ENCODE measurements around the gene CMIP. TPM values are rescaled to one million over a fixed set of nuclear protein-coding genes. Genes with fewer than 3 reads are reported as not detected.
A peak's percentile ranks its signal among the peaks of the same experiment; 100 is the strongest.
"Not testable (repeated sequence)": the region's sequence is repeated elsewhere in the genome, so short reads cannot be mapped to it uniquely, and the experiment has no call there.

The CMIP gene
- polyA plus RNA-seq, 3 donors, result 0.85 to 61.9 (median 0.93) TPM

- Histone ChIP-seq H4K20me1 (ENCODE audit: insufficient read depth, low read length) (peaks cover 98% of the 10 kb centered on the region), H3K27me3 (ENCODE audit: control insufficient read depth in 2 of 2, insufficient read depth in 2 of 2, low read length in 2 of 2) (no peaks in the 10 kb centered on the region), H3K9me3 (replicated peaks in 1 of 2; ENCODE audit: control insufficient read depth in 1 of 2, insufficient read depth in 1 of 2, low read length in 2 of 2) (no peaks in the 10 kb centered on the region), H3K4me3 (replicated peaks in 1 of 3; ENCODE audit: low read depth in 2 of 3, low read length in 3 of 3) (no peak overlapping the region), H3K27ac (ENCODE audit: low read depth in 1 of 2, low read length in 2 of 2) (peak overlapping the region in 1 of 2 donors; percentile 21), H3K36me3 (replicated peaks in 1 of 2; ENCODE audit: control insufficient read depth in 1 of 2, insufficient read depth in 2 of 2, low read length in 2 of 2) (peaks cover 10 to 32% of the 10 kb centered on the region in 2 donors), H3K9ac (ENCODE audit: insufficient read depth, low read length, poor library complexity, severe bottlenecking) (no peak overlapping the region), H2AFZ (ENCODE audit: insufficient read depth, low read depth, low read length, poor library complexity, severe bottlenecking) (no peak overlapping the region), H3K4me1 (ENCODE audit: control insufficient read depth in 1 of 2, insufficient read depth in 2 of 2, low read length in 2 of 2) (peaks cover 29 to 37% of the 10 kb centered on the region in 2 donors), H3K4me2 (replicated peaks; ENCODE audit: extremely low read depth, low read length, poor library complexity, severe bottlenecking) (no peak overlapping the region), H3K79me2 (ENCODE audit: insufficient read depth, low read length) (peaks cover 97% of the 10 kb centered on the region)
- H3K9me3 Mint-ChIP-seq, result no peaks in the 10 kb centered on the region
- WGBS (ENCODE audit: insufficient coverage), result 85% methylated on average over 15 of the region's 20 CpGs
- H3K4me1 Mint-ChIP-seq, result peaks cover 61% of the 10 kb centered on the region
- intact Hi-C loops (cut with micrococcal nuclease), result no loop called here
- peaks cover 19 to 45% of the 10 kb centered on the region in 2 donors for H3K36me3 Mint-ChIP-seq
- no peak overlapping the region for H3K4me3 Mint-ChIP-seq
- peaks cover 0 to 3% (median 0%) of the 10 kb centered on the region in 3 donors for H3K27me3 Mint-ChIP-seq (ENCODE audit: low read depth in 3 of 3)
- H3K27ac Mint-ChIP-seq, result peak overlapping the region in 4 of 7 donors; percentile 18 to 83 (median 52)
- no peak for TF ChIP-seq CTCF (IDR thresholded peaks at IDR 0.05)
- no peak for DNase-seq
Measured at GRCh38 chr16:81523387-81524115, 78.9 kb downstream of the CMIP start.

- Histone ChIP-seq H3K36me3 (replicated peaks in 1 of 2; ENCODE audit: control insufficient read depth in 1 of 2, insufficient read depth in 2 of 2, low read length in 2 of 2) (peaks cover 10 to 32% of the 10 kb centered on the region in 2 donors), H3K27me3 (ENCODE audit: control insufficient read depth in 2 of 2, insufficient read depth in 2 of 2, low read length in 2 of 2) (no peaks in the 10 kb centered on the region), H3K27ac (ENCODE audit: low read depth in 1 of 2, low read length in 2 of 2) (peak overlapping the region in 1 of 2 donors; percentile 20), H3K79me2 (ENCODE audit: insufficient read depth, low read length) (peaks cover 97% of the 10 kb centered on the region), H3K9ac (ENCODE audit: insufficient read depth, low read length, poor library complexity, severe bottlenecking) (no peak overlapping the region), H3K4me1 (ENCODE audit: control insufficient read depth in 1 of 2, insufficient read depth in 2 of 2, low read length in 2 of 2) (peaks cover 22 to 29% of the 10 kb centered on the region in 2 donors), H2AFZ (ENCODE audit: insufficient read depth, low read depth, low read length, poor library complexity, severe bottlenecking) (no peak overlapping the region), H4K20me1 (ENCODE audit: insufficient read depth, low read length) (peaks cover 100% of the 10 kb centered on the region), H3K9me3 (replicated peaks in 1 of 2; ENCODE audit: control insufficient read depth in 1 of 2, insufficient read depth in 1 of 2, low read length in 2 of 2) (no peaks in the 10 kb centered on the region), H3K4me2 (replicated peaks; ENCODE audit: extremely low read depth, low read length, poor library complexity, severe bottlenecking) (no peak overlapping the region), H3K4me3 (replicated peaks in 1 of 3; ENCODE audit: low read depth in 2 of 3, low read length in 3 of 3) (no peak overlapping the region)
- no peak for DNase-seq
- peaks cover 22 to 48% of the 10 kb centered on the region in 2 donors for H3K36me3 Mint-ChIP-seq
- no peak overlapping the region for H3K4me3 Mint-ChIP-seq
- intact Hi-C loops (cut with micrococcal nuclease), result no loop called here
- H3K27ac Mint-ChIP-seq, result peak overlapping the region; percentile 1 to 64 (median 38)
- H3K27me3 Mint-ChIP-seq (ENCODE audit: low read depth in 3 of 3), result peaks cover 0 to 3% (median 0%) of the 10 kb centered on the region in 3 donors
- peaks cover 61% of the 10 kb centered on the region for H3K4me1 Mint-ChIP-seq
- no peaks in the 10 kb centered on the region for H3K9me3 Mint-ChIP-seq
- TF ChIP-seq CTCF (IDR thresholded peaks at IDR 0.05), result no peak
- WGBS (ENCODE audit: insufficient coverage), result 74% methylated on average over 9 of the region's 10 CpGs
Measured at GRCh38 chr16:81524382-81524781, 79.8 kb downstream of the CMIP start.

DNA sequence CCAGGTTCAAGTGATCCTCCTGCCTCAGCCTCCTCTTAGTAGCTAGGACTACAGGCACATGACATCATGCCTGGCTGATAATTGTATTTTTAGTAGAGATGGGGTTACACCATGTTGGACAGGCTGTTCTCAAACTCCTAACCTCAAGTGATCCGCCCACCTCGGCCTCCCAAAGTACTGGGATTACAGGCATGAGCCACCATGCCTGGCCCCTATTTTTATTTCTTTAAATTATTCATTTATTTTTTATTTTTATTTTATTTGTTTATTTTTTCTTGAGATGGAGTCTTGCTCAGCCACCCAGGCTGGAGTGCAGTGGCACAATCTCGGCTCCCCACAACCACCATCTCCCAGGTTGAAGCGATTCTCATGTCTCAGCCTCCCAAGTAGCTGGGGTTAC is 80.3 kb downstream of the CMIP start:
- H2AFZ ChIP-seq (ENCODE audit: insufficient read depth, low read depth, low read length, poor library complexity, severe bottlenecking); intact Hi-C loops (cut with micrococcal nuclease); DNase-seq; H3K9ac ChIP-seq (ENCODE audit: insufficient read depth, low read length, poor library complexity, severe bottlenecking); H3K4me3 Mint-ChIP-seq; H3K27me3 Mint-ChIP-seq (ENCODE audit: low read depth in 3 of 3); H3K4me3 ChIP-seq (replicated peaks in 1 of 3; ENCODE audit: low read depth in 2 of 3, low read length in 3 of 3); H3K4me2 ChIP-seq (replicated peaks; ENCODE audit: extremely low read depth, low read length, poor library complexity, severe bottlenecking); H3K27me3 ChIP-seq (ENCODE audit: control insufficient read depth in 2 of 2, insufficient read depth in 2 of 2, low read length in 2 of 2); H3K27ac ChIP-seq (ENCODE audit: low read depth in 1 of 2, low read length in 2 of 2); H3K9me3 Mint-ChIP-seq; H3K9me3 ChIP-seq (replicated peaks in 1 of 2; ENCODE audit: control insufficient read depth in 1 of 2, insufficient read depth in 1 of 2, low read length in 2 of 2): not testable (repeated sequence)
- H3K4me1 ChIP-seq (ENCODE audit: control insufficient read depth in 1 of 2, insufficient read depth in 2 of 2, low read length in 2 of 2), result peaks cover 17 to 24% of the 10 kb centered on the region in 2 donors
- Mint-ChIP-seq H3K27ac (peak overlapping the region in 4 of 7 donors; percentile 1 to 64 (median 46)), H3K36me3 (peaks cover 24 to 53% of the 10 kb centered on the region in 2 donors), H3K4me1 (peaks cover 56% of the 10 kb centered on the region)
- H4K20me1 ChIP-seq (ENCODE audit: insufficient read depth, low read length), result peaks cover 100% of the 10 kb centered on the region
- 100% methylated on average over 1 of the region's 4 CpGs for whole genome bisulfite sequencing (ENCODE audit: insufficient coverage)
- H3K36me3 ChIP-seq (replicated peaks in 1 of 2; ENCODE audit: control insufficient read depth in 1 of 2, insufficient read depth in 2 of 2, low read length in 2 of 2), result peaks cover 10 to 37% of the 10 kb centered on the region in 2 donors
- H3K79me2 ChIP-seq (ENCODE audit: insufficient read depth, low read length), result peaks cover 99% of the 10 kb centered on the region

Measured in CD14-positive monocyte (primary cell).